ENCODE measurements around the gene FARS2.

DNA sequence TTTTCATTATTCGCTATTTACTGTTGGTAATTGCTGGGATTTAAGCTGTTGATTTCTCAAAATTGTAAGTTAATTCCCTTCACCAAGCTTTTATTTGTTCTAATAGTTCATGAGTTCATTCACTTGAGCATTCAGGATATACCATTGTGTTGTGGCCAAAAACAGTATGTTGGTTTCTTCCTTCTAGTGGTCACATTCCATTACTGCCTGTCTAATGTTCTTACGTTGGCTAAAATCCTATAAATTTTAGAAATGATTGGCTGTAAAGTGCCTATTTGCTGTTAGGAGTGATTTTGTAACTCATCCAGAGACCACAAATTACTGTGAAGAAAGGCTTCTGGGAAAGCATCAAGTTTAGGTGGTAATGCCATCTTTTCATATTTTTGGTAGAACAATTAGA, 76.3 kb downstream of the FARS2 start:
- TF ChIP-seq CTCF (IDR thresholded peaks at IDR 0.05; ENCODE audit: low read depth, low read length): no peak
- no peak for TF ChIP-seq EZH2phosphoT487 (IDR thresholded peaks at IDR 0.05; ENCODE audit: low read depth)

All from OCI-LY3 (cell line).